KBM-7 (cell line): ENCODE measurements around the gene TCF23.
A peak's percentile ranks its signal among the peaks of the same experiment; 100 is the strongest.
"Not testable (repeated sequence)": the region's sequence is repeated elsewhere in the genome, so short reads cannot be mapped to it uniquely, and the experiment has no call there.

ENCODE experiments used
- DNase-seq: peaks from one replicate; pipeline ENCODE4 v3.0.0-alpha.2; 2015
- in situ Hi-C: fragments of 300-500 bp; cut with MboI; formaldehyde crosslinking; loops from 2 replicates; pipeline ENCODE4 v1.14.3; 2020; ENCODE audit warnings: low sequenced_read_pairs, low pct_unique_long_range_greater_than_20kb, mixed read lengths

TCF23 gene

DNA sequence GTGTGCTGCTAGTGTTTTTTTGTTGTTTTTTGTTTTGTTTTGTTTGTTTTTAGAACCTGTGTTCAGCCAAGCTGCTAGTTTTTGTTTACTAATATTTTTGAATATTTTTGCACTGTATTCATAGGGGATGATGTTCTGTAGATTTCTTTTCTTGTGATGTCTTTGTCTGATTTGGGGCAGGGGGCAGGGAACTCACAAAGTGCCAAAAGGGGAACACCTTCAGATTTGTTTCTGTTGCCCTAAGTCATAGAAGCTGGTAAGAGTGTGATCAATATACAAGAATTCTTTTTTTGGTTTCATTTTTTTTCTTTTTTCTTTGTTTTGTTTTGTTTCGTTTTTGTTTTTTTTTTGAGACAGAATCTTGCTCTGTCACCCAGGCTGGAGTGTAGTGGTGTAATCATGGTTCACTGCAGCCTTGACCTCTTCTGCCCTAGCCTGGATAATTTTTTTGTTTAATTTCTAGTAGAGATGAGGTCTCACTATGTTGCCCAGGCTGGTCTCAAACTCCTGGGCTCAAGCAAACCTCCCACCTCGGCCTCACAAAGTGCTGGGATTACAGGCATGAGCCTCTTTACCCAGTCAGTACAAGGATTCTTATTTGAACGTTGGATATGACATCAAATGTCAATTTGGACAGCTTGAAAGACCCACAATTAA lies 30.7 kb downstream of the TCF23 start:
- no peak for DNase-seq
- in situ Hi-C loops: no loop called here

GRCh38 chr2:27182346-27182745 lies 33.5 kb downstream of the TCF23 start:
- no peak for DNase-seq
- in situ Hi-C loops: no loop called here

- in situ Hi-C loops: no loop called here
- DNase-seq: no peak
Observed at GRCh38 chr2:27184115-27184514, 35.3 kb downstream of the TCF23 start.

- DNase-seq: peak; percentile 65
- in situ Hi-C loops: no loop called here
Observed at GRCh38 chr2:27185331-27186026, 36.7 kb downstream of the TCF23 start.

GRCh38 chr2:27186613-27187345 lies 38.0 kb downstream of the TCF23 start:
- in situ Hi-C loops: no loop called here
- DNase-seq: no peak

GRCh38 chr2:27189989-27190388 lies 41.2 kb downstream of the TCF23 start:
- in situ Hi-C loops: no loop called here
- DNase-seq: no peak

DNA sequence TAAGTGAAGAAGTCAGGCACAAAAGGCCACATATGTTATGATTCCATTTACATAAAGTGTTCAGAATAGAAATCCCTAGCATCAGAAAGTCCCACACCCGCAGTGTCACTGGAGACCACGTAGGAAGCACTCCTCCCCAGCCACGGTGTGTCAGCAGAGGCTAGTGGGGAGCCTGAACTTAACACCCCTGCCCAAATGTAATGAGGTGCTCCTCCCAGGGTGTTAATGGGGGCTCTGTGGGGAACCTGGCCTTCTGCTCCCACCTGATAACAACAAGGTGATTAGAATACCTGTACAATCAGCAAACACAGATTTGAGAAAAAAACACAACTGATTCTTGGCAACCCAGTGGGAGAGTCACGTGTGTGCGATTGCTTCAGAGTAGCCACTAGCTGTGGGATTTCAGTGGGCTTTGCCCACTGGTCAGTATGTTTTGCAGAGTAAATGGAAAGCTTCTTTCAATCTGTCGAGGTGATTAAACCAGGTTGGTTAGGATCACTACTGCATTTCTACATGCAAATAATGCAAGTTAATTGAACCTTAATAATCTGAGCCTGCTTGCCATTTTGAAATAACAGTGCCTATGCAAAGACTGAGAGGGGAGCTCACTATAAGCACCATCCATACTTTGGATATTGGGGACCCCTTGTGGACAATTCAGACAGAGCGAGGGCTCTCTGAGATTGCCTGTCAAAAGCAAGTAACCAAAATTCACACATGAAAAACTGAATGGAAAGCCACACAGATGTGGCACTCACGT lies 42.4 kb downstream of the TCF23 start:
- DNase-seq: peak; percentile 68
- in situ Hi-C loops: no loop called here

GRCh38 chr2:27194538-27195354 lies 45.9 kb downstream of the TCF23 start:
- in situ Hi-C loops: no loop called here

GRCh38 chr2:27195799-27196198 lies 47.0 kb downstream of the TCF23 start:
- DNase-seq, in situ Hi-C loops: not testable (repeated sequence)

More at GRCh38 chr2:27194538-27195354, 45.9 kb downstream of the TCF23 start:
- no peak for DNase-seq

DNA sequence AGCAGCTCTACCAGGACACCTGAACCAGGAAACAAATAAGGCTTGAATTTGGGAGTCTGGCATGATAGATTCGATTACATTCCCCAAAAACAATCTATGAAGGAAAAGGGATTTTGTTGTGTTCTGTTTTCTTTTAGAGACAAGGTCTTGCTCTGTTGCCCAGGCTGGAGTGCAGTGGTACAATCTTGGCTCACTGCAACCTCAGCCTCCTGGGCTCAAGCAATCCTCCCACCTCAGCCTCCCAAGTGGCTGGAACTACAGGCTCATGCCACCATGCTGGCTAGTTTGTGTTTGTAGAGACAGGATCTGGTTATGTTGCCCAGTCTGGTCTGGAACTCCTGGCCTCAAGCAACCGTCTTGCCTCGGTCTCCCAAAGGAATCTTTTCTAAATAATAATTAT lies 49.3 kb downstream of the TCF23 start:
- in situ Hi-C loops, DNase-seq: not testable (repeated sequence)

DNA sequence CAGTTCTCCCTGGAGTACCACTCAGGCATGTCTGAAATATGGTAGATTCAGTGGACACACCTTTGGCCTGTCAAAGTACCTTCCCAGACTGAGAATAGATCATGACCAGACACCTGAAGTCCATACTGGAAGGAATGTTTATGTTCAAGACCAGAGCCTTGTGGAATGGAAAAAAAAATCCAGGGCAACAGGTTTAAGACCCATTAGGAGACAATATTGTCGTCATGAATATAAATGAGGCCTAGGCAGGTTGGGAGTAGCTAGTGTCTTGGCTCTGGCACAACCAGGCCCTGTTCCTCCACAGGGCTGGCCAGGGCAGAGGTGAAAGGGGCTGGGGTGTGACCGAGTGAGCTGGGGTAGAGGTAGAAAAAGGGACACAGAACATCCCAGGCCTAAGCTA lies 49.8 kb downstream of the TCF23 start:
- in situ Hi-C loops: no loop called here
- DNase-seq: no peak

GRCh38 chr2:27199241-27199640 lies 50.4 kb downstream of the TCF23 start:
- in situ Hi-C loops: no loop called here
- DNase-seq: no peak

DNA sequence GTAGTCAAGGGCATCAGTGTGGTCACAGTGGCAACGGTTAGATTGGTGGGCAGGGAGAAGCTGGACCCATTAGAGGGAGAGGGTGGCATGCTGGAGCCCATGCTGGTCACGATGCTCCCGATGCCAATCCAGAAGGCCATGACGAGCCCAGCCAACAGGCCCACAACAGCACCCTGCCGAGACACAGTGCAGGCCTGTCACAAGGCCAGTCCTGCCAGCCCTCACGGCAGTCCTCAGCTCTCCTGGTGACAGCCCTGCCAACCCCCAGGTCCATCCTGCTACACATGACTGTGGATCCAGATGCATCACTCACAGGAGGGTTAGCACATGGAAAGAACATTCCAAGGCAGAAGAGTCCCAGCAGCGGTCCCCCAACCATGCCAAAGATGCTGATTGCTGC lies 52.9 kb downstream of the TCF23 start:
- DNase-seq: no peak
- in situ Hi-C loops: no loop called here

DNA sequence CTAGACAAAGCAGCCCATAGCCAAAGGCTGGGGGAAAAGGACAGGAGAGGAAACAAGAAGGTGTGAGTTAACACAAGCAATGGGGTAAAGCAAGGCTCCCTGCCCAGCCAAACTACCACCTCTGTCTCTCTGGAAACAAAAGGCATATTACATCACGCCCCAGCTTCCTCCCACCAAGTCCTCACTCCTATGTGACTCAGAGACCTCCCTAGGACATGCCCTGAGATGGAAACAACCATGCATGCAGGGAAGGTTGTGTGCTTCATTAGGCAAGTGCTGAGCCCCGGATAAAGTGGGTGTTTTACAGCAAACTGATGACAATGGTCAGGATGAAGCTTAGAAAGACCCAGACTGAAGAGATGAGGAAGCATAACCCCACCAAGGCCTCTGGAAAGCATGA lies 54.0 kb downstream of the TCF23 start:
- in situ Hi-C loops: no loop called here
- DNase-seq: no peak

GRCh38 chr2:27203741-27204140 lies 54.9 kb downstream of the TCF23 start:
- in situ Hi-C loops: no loop called here

GRCh38 chr2:27204566-27204965 lies 55.8 kb downstream of the TCF23 start:
- DNase-seq: no peak
- in situ Hi-C loops: no loop called here

More at GRCh38 chr2:27203741-27204140, 54.9 kb downstream of the TCF23 start:
- DNase-seq: no peak

DNA sequence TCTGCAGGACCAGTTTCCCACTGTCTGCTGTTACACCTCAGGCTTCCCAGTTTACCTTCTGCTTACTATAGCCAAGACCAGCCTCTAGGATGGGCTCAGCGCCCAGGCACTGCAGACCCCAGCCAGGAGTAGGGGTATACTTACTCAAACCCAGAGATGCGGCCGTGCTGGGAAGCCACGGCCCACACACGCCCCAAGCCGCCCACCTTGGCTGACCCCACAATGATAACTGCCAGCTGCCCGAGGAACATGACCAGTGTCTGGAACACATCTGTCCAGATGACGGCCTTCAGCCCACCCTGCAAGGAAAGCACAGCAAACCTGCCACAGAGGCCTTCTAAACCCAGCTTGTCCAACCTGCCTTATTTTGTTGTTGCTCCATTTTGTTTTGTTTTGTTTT lies 56.4 kb downstream of the TCF23 start:
- no peak for DNase-seq
- in situ Hi-C loops: no loop called here

DNA sequence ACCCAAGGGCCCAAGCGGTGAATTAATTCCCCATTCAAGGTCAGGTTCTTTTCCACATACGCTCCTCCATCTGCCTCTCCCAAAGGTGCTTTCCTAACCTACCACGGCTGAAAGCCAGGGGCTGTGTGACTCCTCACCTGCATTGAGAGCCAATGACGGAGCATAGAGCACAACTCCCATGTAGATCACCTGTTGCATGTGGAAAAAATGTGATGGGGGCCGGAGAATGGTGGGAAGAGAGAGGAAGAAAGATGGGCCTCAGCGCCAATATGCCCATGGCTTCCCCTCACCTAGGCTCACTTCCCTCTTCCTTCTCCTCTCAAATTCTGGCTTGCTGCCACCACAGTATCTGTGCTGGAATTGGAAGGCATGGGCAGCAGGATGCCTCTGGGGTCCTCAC lies 57.5 kb downstream of the TCF23 start:
- DNase-seq: no peak
- in situ Hi-C loops: no loop called here
